CD14-positive monocyte (primary cell): Measurements from ENCODE around the gene CNNM2. TPM values are rescaled to one million over a fixed set of nuclear protein-coding genes. Genes with fewer than 3 reads are reported as not detected.

Experiments
- DNase-seq, 3 donors: peaks; one replicate each; pipeline ENCODE4 v3.0.0-alpha.2; 2011 to 2022
- H2AFZ ChIP-seq: 2 replicates; pipeline ENCODE4 v1.6.0; 2012; ENCODE audit warnings: mild to moderate bottlenecking, low read depth, low read length, inconsistent platforms; ENCODE audit not compliant: insufficient read depth, poor library complexity, severe bottlenecking
- H3K27ac ChIP-seq, 2 donors: 1 replicate in 1 of 2; 2 replicates in 1 of 2; pipeline ENCODE4 v1.5.1; 2012 to 2013; ENCODE audit warnings: low read length in 2 of 2, control low read depth in 1 of 2, inconsistent platforms in 1 of 2, low read depth in 1 of 2, mild to moderate bottlenecking in 1 of 2
- H3K27me3 ChIP-seq, 2 donors: one replicate each; pipeline versions ENCODE4 v1.6.0 to v1.6.1; 2011 to 2013; ENCODE audit warnings: low read length in 2 of 2; ENCODE audit not compliant: control insufficient read depth in 2 of 2, insufficient read depth in 2 of 2
- H3K36me3 ChIP-seq, 2 donors: replicated peaks in 1 of 2; 1 replicate in 1 of 2; 2 replicates in 1 of 2; pipeline versions ENCODE4 v1.5.1 to v1.6.1; 2012 to 2013; ENCODE audit warnings: low read length in 2 of 2, control low read depth in 1 of 2, inconsistent platforms in 1 of 2, mild to moderate bottlenecking in 1 of 2; ENCODE audit not compliant: insufficient read depth in 2 of 2, control insufficient read depth in 1 of 2
- H3K4me1 ChIP-seq, 2 donors: 1 replicate in 1 of 2; 2 replicates in 1 of 2; pipeline versions ENCODE4 v1.5.1 to v1.6.1; 2012 to 2013; ENCODE audit warnings: low read length in 2 of 2, control low read depth in 1 of 2, inconsistent platforms in 1 of 2, mild to moderate bottlenecking in 1 of 2, moderate library complexity in 1 of 2; ENCODE audit not compliant: insufficient read depth in 2 of 2, control insufficient read depth in 1 of 2
- H3K4me2 ChIP-seq: replicated peaks from 2 replicates; pipeline ENCODE3; 2012; ENCODE audit warnings: low read length, moderate library complexity, mild to moderate bottlenecking; ENCODE audit not compliant: poor library complexity, severe bottlenecking; ENCODE audit errors: extremely low read depth
- H3K4me3 ChIP-seq, 3 experiments: fragments of 200-600 bp in 1 of 3; sonication (generic) in 1 of 3; replicated peaks in 1 of 3; 1 replicate in 2 of 3; 2 replicates in 1 of 3; pipeline ENCODE4 v1.5.1; 2011 to 2013; ENCODE audit warnings: low read length in 3 of 3, mild to moderate bottlenecking in 3 of 3, control low read depth in 2 of 3, low read depth in 2 of 3, inconsistent platforms in 1 of 3, moderate library complexity in 1 of 3
- H3K79me2 ChIP-seq: 2 replicates; pipeline ENCODE4 v1.6.0; 2012; ENCODE audit warnings: mild to moderate bottlenecking, control low read depth, inconsistent platforms, low read length, moderate library complexity; ENCODE audit not compliant: insufficient read depth
- H3K9ac ChIP-seq: 2 replicates; pipeline ENCODE4 v1.6.0; 2017; ENCODE audit warnings: low read length, mild to moderate bottlenecking; ENCODE audit not compliant: insufficient read depth, poor library complexity, severe bottlenecking
- H3K9me3 ChIP-seq, 2 donors: replicated peaks in 1 of 2; 1 replicate in 1 of 2; 2 replicates in 1 of 2; pipeline versions ENCODE4 v1.5.1 to v1.6.1; 2012 to 2013; ENCODE audit warnings: low read length in 2 of 2, control low read depth in 1 of 2; ENCODE audit not compliant: control insufficient read depth in 1 of 2, insufficient read depth in 1 of 2
- H4K20me1 ChIP-seq: 2 replicates; pipeline ENCODE4 v1.6.0; 2012; ENCODE audit warnings: mild to moderate bottlenecking, low read length, control low read depth, moderate library complexity; ENCODE audit not compliant: insufficient read depth
- H3K27ac Mint-ChIP-seq, 7 donors: one replicate each; pipeline ENCODE4 v1.8.0; 2020; ENCODE audit warnings: mild to moderate bottlenecking in 7 of 7, mixed read lengths in 7 of 7, moderate library complexity in 6 of 7, inconsistent platforms in 2 of 7
- H3K27me3 Mint-ChIP-seq, 3 donors: one replicate each; pipeline ENCODE4 v1.8.0; 2021 to 2022; ENCODE audit warnings: low read depth in 3 of 3, mild to moderate bottlenecking in 3 of 3, mixed read lengths in 3 of 3, moderate library complexity in 3 of 3, inconsistent platforms in 1 of 3
- H3K36me3 Mint-ChIP-seq, 2 donors: one replicate each; pipeline ENCODE4 v1.8.0; 2020; ENCODE audit warnings: mixed read lengths in 2 of 2, inconsistent platforms in 1 of 2, mild to moderate bottlenecking in 1 of 2
- H3K4me1 Mint-ChIP-seq: one replicate; pipeline ENCODE4 v1.8.0; 2020; ENCODE audit warnings: mild to moderate bottlenecking, mixed read lengths
- H3K4me3 Mint-ChIP-seq, 2 donors: one replicate each; pipeline ENCODE4 v1.8.0; 2020; ENCODE audit warnings: mild to moderate bottlenecking in 2 of 2, mixed read lengths in 2 of 2, moderate library complexity in 1 of 2
- H3K9me3 Mint-ChIP-seq, 7 donors: one replicate each; pipeline ENCODE4 v1.8.0; 2020 to 2022; ENCODE audit warnings: mixed read lengths in 7 of 7, mild to moderate bottlenecking in 6 of 7, moderate library complexity in 6 of 7, inconsistent platforms in 2 of 7
- WGBS: methylation state at CpG from one replicate; pipeline ENCODE4 v1.1.5; 2013; ENCODE audit warnings: missing lambda C conversion rate; ENCODE audit not compliant: insufficient coverage; 5-methylcytosine and 5-hydroxymethylcytosine counted together
- intact Hi-C, 2 donors: fragments of 100-400 bp; cut with micrococcal nuclease; formaldehyde crosslinking; loops; one replicate each; pipeline versions ENCODE4 v1.15.0 to v1.15.1; 2023
- polyA plus RNA-seq, 3 donors: library from polyadenylated mRNA; depleted of rRNA in 1 of 3; unstranded in 2 of 3; stranded (reverse) in 1 of 3; fragments of 300-500 nt in 2 of 3; fragments of >200 nt in 1 of 3; fragmentation: Illumina TruSeq in 2 of 3; gene quantifications; 1 replicate in 2 of 3; 2 replicates in 1 of 3; pipeline ENCODE4 v1.2.3, GENCODE V29; 2012 to 2021
- TF ChIP-seq, protein P1 (sequence below): fragments of 200-600 bp; IDR thresholded peaks from one replicate; pipeline ENCODE4 v1.8.0; 2022; ENCODE audit warnings: antibody characterized with exemption, mild to moderate bottlenecking

The CNNM2 gene
- polyA plus RNA-seq, 3 donors = 1.6 to 3.8 (median 2.2) TPM

DNA sequence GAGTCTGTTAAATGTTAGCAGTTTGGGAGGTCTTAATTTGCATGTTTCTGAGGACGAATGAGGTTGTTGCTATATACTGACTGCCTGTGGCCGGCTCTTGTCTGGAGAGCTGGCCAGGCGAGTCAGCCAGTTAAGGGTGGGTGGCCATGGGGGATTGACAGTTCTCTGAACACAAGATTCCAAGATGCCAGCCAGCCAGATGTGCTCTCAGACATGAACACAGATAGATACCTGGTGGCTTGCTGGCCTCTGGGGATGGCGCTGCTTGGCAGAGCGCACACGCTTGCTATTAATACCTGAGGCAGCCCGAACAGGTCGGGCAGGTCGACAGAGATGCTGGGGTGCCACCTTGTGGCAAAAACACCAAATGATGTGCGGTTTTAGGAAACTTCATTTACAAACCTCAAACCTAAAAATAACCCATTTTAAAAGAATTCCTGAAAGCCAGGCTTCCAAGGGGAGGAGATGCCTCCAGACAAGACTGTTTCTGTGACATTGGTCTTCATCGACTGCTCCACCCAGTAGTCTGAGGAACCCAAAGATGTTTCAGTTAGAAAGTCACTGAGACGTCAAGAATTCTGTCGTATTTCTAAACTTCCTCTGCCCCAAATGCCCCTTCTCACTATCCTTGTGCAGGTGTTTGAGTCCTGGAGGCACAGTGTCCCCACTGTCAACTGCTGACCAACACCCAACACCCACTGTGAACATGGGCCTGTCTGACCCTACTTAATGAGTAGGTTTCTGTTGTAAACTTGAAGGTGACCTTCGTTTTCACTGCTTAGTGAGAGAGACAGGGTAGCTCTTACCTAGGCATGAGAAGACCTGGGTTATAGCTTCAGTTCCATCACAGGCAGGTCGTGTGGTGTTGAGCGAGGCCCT is 151.6 kb downstream of the CNNM2 start:
- H2AFZ ChIP-seq = no peak overlapping the region
- H4K20me1 ChIP-seq = no peaks in the 10 kb centered on the region
- Mint-ChIP-seq H3K27me3 (peaks cover 0 to 5% (median 0%) of the 10 kb centered on the region in 3 donors), H3K4me1 (peaks cover 22% of the 10 kb centered on the region), H3K4me3 (no peak overlapping the region), H3K27ac (peak overlapping the region in 6 of 7 donors; percentile 31 to 67 (median 49)), H3K36me3 (peaks cover 0 to 4% of the 10 kb centered on the region in 2 donors), H3K9me3 (peaks cover 0 to 3% (median 0%) of the 10 kb centered on the region in 7 donors)
- H3K9me3 ChIP-seq = no peaks in the 10 kb centered on the region
- H3K4me1 ChIP-seq = peaks cover 20% of the 10 kb centered on the region in 2 donors
- H3K36me3 ChIP-seq = no peaks in the 10 kb centered on the region
- intact Hi-C loops = loop anchor here in 1 of 2 donors (10.0 kb wide), 1 partner anchor 155 kb away; the partner anchor contains the start of gene CNNM2
- peak; percentile 15 to 38 (median 27) for DNase-seq
- H3K9ac ChIP-seq = no peak overlapping the region
- H3K27ac ChIP-seq = no peak overlapping the region
- H3K4me2 ChIP-seq = no peak overlapping the region
- no peaks in the 10 kb centered on the region for H3K79me2 ChIP-seq
- H3K4me3 ChIP-seq = no peak overlapping the region
- TF ChIP-seq, protein P1, sequence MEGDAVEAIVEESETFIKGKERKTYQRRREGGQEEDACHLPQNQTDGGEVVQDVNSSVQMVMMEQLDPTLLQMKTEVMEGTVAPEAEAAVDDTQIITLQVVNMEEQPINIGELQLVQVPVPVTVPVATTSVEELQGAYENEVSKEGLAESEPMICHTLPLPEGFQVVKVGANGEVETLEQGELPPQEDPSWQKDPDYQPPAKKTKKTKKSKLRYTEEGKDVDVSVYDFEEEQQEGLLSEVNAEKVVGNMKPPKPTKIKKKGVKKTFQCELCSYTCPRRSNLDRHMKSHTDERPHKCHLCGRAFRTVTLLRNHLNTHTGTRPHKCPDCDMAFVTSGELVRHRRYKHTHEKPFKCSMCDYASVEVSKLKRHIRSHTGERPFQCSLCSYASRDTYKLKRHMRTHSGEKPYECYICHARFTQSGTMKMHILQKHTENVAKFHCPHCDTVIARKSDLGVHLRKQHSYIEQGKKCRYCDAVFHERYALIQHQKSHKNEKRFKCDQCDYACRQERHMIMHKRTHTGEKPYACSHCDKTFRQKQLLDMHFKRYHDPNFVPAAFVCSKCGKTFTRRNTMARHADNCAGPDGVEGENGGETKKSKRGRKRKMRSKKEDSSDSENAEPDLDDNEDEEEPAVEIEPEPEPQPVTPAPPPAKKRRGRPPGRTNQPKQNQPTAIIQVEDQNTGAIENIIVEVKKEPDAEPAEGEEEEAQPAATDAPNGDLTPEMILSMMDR = peak; percentile 67
- H3K27me3 ChIP-seq = no peaks in the 10 kb centered on the region
- WGBS = 39% methylated on average over 13 of the region's 16 CpGs

- peaks cover 0 to 1% (median 0%) of the 10 kb centered on the region in 3 donors for H3K27me3 Mint-ChIP-seq
- H3K9me3 Mint-ChIP-seq = no peaks in the 10 kb centered on the region
- Histone ChIP-seq H3K4me3 (no peak overlapping the region), H2AFZ (no peak overlapping the region), H3K9me3 (no peaks in the 10 kb centered on the region), H3K4me1 (peaks cover 20% of the 10 kb centered on the region in 2 donors), H3K79me2 (no peaks in the 10 kb centered on the region), H3K4me2 (no peak overlapping the region), H3K36me3 (no peaks in the 10 kb centered on the region), H3K27me3 (no peaks in the 10 kb centered on the region), H4K20me1 (no peaks in the 10 kb centered on the region), H3K27ac (no peak overlapping the region), H3K9ac (no peak overlapping the region)
- peaks cover 22% of the 10 kb centered on the region for H3K4me1 Mint-ChIP-seq
- TF ChIP-seq, protein P1 = no peak
- intact Hi-C loops = loop anchor here in 1 of 2 donors (10.0 kb wide), 1 partner anchor 157 kb away; the partner anchor contains the start of gene CNNM2
- no peak for DNase-seq
- peaks cover 1 to 14% of the 10 kb centered on the region in 2 donors for H3K36me3 Mint-ChIP-seq
- H3K4me3 Mint-ChIP-seq = no peak overlapping the region
- no peak overlapping the region for H3K27ac Mint-ChIP-seq
- WGBS = 100% methylated on average over 18 of the region's 22 CpGs
These were observed 154.2 kb downstream of the CNNM2 start for GRCh38 chr10:103072276-103072675.
